Measurements from ENCODE around the gene ACOXL. TPM values are rescaled to one million over a fixed set of nuclear protein-coding genes. Genes with fewer than 3 reads are reported as not detected.

The ACOXL gene
- total RNA-seq, 1 donor from 2014 or later: 0.23 TPM

- H3K27me3 Mint-ChIP-seq (ENCODE audit: low read depth, unreplicated experiment): peaks cover 29% of the 10 kb centered on the region
- H3K27ac Mint-ChIP-seq (ENCODE audit: unreplicated experiment): no peak overlapping the region
- no peaks in the 10 kb centered on the region for H3K36me3 Mint-ChIP-seq (ENCODE audit: low read depth, unreplicated experiment)
- no peaks in the 10 kb centered on the region for H3K36me3 ChIP-seq (ENCODE audit: insufficient read depth, low read length)
- DNase-seq (ENCODE audit: low read depth): no peak
- H3K4me2 ChIP-seq (ENCODE audit: low read length): no peak overlapping the region
- H3K4me3 ChIP-seq (ENCODE audit: insufficient read depth, low read depth, low read length): no peak overlapping the region
- TF ChIP-seq, protein P1, sequence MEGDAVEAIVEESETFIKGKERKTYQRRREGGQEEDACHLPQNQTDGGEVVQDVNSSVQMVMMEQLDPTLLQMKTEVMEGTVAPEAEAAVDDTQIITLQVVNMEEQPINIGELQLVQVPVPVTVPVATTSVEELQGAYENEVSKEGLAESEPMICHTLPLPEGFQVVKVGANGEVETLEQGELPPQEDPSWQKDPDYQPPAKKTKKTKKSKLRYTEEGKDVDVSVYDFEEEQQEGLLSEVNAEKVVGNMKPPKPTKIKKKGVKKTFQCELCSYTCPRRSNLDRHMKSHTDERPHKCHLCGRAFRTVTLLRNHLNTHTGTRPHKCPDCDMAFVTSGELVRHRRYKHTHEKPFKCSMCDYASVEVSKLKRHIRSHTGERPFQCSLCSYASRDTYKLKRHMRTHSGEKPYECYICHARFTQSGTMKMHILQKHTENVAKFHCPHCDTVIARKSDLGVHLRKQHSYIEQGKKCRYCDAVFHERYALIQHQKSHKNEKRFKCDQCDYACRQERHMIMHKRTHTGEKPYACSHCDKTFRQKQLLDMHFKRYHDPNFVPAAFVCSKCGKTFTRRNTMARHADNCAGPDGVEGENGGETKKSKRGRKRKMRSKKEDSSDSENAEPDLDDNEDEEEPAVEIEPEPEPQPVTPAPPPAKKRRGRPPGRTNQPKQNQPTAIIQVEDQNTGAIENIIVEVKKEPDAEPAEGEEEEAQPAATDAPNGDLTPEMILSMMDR (IDR thresholded peaks at IDR 0.05; ENCODE audit: insufficient read depth, low read depth, low read length): no peak
- no peak for TF ChIP-seq EZH2 (IDR thresholded peaks at IDR 0.05; ENCODE audit: insufficient read depth, low read length)
- no peaks in the 10 kb centered on the region for H4K20me1 ChIP-seq (ENCODE audit: insufficient read depth, low read length)
- no peak overlapping the region for H3K9ac ChIP-seq (ENCODE audit: low read length)
- no peaks in the 10 kb centered on the region for H3K79me2 ChIP-seq (ENCODE audit: insufficient read depth, low read length)
- H3K27me3 ChIP-seq (ENCODE audit: insufficient read depth, low read length): peaks cover 19% of the 10 kb centered on the region
- peaks cover 2% of the 10 kb centered on the region for H3K4me1 Mint-ChIP-seq (ENCODE audit: low read depth, unreplicated experiment)
- no peak for FAIRE-seq
- no peaks in the 10 kb centered on the region for H3K4me1 ChIP-seq (ENCODE audit: insufficient read depth, low read length)
- no peak overlapping the region for H2AFZ ChIP-seq (ENCODE audit: low read depth, low read length)
- peaks cover 4% of the 10 kb centered on the region for H3K9me3 Mint-ChIP-seq (ENCODE audit: unreplicated experiment)
- H3K4me3 Mint-ChIP-seq (ENCODE audit: unreplicated experiment): no peak overlapping the region
- no peak overlapping the region for H3K27ac ChIP-seq (ENCODE audit: low read depth, low read length)
- no peaks in the 10 kb centered on the region for H3K9me3 ChIP-seq (ENCODE audit: insufficient read depth, low read depth, low read length)
These were observed 72.1 kb downstream of the ACOXL start for GRCh38 chr2:110804433-110804832.

- Histone ChIP-seq H3K79me2 (ENCODE audit: insufficient read depth, low read length) (no peaks in the 10 kb centered on the region), H3K4me2 (ENCODE audit: low read length) (no peak overlapping the region), H3K27me3 (ENCODE audit: insufficient read depth, low read length) (peaks cover 19% of the 10 kb centered on the region), H3K27ac (ENCODE audit: low read depth, low read length) (no peak overlapping the region), H3K9ac (ENCODE audit: low read length) (no peak overlapping the region), H3K9me3 (ENCODE audit: insufficient read depth, low read depth, low read length) (no peaks in the 10 kb centered on the region), H3K36me3 (ENCODE audit: insufficient read depth, low read length) (no peaks in the 10 kb centered on the region), H3K4me3 (ENCODE audit: insufficient read depth, low read depth, low read length) (no peak overlapping the region), H2AFZ (ENCODE audit: low read depth, low read length) (no peak overlapping the region), H3K4me1 (ENCODE audit: insufficient read depth, low read length) (no peaks in the 10 kb centered on the region), H4K20me1 (ENCODE audit: insufficient read depth, low read length) (no peaks in the 10 kb centered on the region)
- no peak overlapping the region for H3K4me3 Mint-ChIP-seq (ENCODE audit: unreplicated experiment)
- DNase-seq (ENCODE audit: low read depth): no peak
- H3K27me3 Mint-ChIP-seq (ENCODE audit: low read depth, unreplicated experiment): peaks cover 30% of the 10 kb centered on the region
- no peaks in the 10 kb centered on the region for H3K36me3 Mint-ChIP-seq (ENCODE audit: low read depth, unreplicated experiment)
- H3K27ac Mint-ChIP-seq (ENCODE audit: unreplicated experiment): no peak overlapping the region
- TF ChIP-seq, protein P1 (IDR thresholded peaks at IDR 0.05; ENCODE audit: insufficient read depth, low read depth, low read length): no peak
- no peak for TF ChIP-seq EZH2 (IDR thresholded peaks at IDR 0.05; ENCODE audit: insufficient read depth, low read length)
- FAIRE-seq: no peak
- H3K4me1 Mint-ChIP-seq (ENCODE audit: low read depth, unreplicated experiment): peaks cover 2% of the 10 kb centered on the region
- peaks cover 3% of the 10 kb centered on the region for H3K9me3 Mint-ChIP-seq (ENCODE audit: unreplicated experiment)
These were observed 72.5 kb downstream of the ACOXL start for GRCh38 chr2:110804915-110805314.

DNA sequence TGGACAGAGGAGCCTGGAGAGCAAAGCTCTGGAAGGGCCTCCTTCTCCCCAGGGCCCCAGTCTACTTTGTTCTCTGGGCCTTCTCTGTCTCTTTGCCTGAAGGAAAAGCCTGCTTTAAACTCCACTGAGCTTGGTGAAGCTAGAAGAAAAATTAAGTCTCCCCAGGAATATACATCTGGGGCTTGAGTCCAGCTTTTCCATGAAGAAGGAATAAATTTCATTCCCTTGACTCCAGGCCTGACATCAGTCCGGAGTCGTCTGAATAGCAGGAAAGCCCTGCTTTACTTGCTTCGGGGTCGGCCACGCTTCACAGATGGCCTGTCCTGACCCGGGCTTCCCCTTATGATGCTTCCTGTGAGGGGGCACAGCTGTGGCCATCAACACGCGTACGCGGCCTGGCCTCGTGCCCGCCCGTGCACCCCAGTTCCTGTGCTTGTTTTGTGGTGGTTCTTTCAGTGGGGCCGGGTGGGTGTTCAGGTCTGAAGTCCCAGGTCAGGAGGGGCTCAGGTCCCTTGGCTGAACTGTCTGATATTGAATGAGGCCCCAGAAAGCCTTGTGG is 73.6 kb downstream of the ACOXL start:
- no peak overlapping the region for H3K27ac ChIP-seq (ENCODE audit: low read depth, low read length)
- Mint-ChIP-seq H3K4me1 (ENCODE audit: low read depth, unreplicated experiment) (peaks cover 2% of the 10 kb centered on the region), H3K27me3 (ENCODE audit: low read depth, unreplicated experiment) (peaks cover 28% of the 10 kb centered on the region), H3K36me3 (ENCODE audit: low read depth, unreplicated experiment) (no peaks in the 10 kb centered on the region), H3K27ac (ENCODE audit: unreplicated experiment) (no peak overlapping the region), H3K4me3 (ENCODE audit: unreplicated experiment) (no peak overlapping the region), H3K9me3 (ENCODE audit: unreplicated experiment) (no peaks in the 10 kb centered on the region)
- no peak for FAIRE-seq
- H3K4me2 ChIP-seq (ENCODE audit: low read length): no peak overlapping the region
- no peaks in the 10 kb centered on the region for H4K20me1 ChIP-seq (ENCODE audit: insufficient read depth, low read length)
- H2AFZ ChIP-seq (ENCODE audit: low read depth, low read length): no peak overlapping the region
- H3K9me3 ChIP-seq (ENCODE audit: insufficient read depth, low read depth, low read length): no peaks in the 10 kb centered on the region
- TF ChIP-seq, protein P1 (IDR thresholded peaks at IDR 0.05; ENCODE audit: insufficient read depth, low read depth, low read length): no peak
- no peak for TF ChIP-seq EZH2 (IDR thresholded peaks at IDR 0.05; ENCODE audit: insufficient read depth, low read length)
- no peaks in the 10 kb centered on the region for H3K79me2 ChIP-seq (ENCODE audit: insufficient read depth, low read length)
- no peaks in the 10 kb centered on the region for H3K36me3 ChIP-seq (ENCODE audit: insufficient read depth, low read length)
- H3K4me3 ChIP-seq (ENCODE audit: insufficient read depth, low read depth, low read length): no peak overlapping the region
- peaks cover 19% of the 10 kb centered on the region for H3K27me3 ChIP-seq (ENCODE audit: insufficient read depth, low read length)
- H3K9ac ChIP-seq (ENCODE audit: low read length): no peak overlapping the region
- DNase-seq (ENCODE audit: low read depth): no peak
- no peaks in the 10 kb centered on the region for H3K4me1 ChIP-seq (ENCODE audit: insufficient read depth, low read length)

All from astrocyte (in vitro differentiated cells and primary cell).